ENCODE results near the gene TAMM41. TPM values are rescaled to one million over a fixed set of nuclear protein-coding genes. Genes with fewer than 3 reads are reported as not detected.

The TAMM41 gene
- total RNA-seq, 1 donor from 2014 or later, result 22.5 TPM

GRCh38 chr3:11818033-11818432 lies 28.7 kb downstream of the TAMM41 start:
- H3K36me3 Mint-ChIP-seq, result peaks cover 3% of the 10 kb centered on the region
- H3K27ac ChIP-seq, result no peak overlapping the region

GRCh38 chr3:11815111-11815510 lies 31.6 kb downstream of the TAMM41 start:
- Histone ChIP-seq H3K4me2 (no peak overlapping the region), H3K9me3 (ENCODE audit: low read depth) (no peaks in the 10 kb centered on the region), H3K79me2 (ENCODE audit: low read depth) (no peaks in the 10 kb centered on the region), H2AFZ (replicated peaks) (no peak overlapping the region), H3K27me3 (no peaks in the 10 kb centered on the region), H3K4me1 (no peaks in the 10 kb centered on the region), H3K9ac (no peak overlapping the region), H3K4me3 (no peak overlapping the region), H4K20me1 (ENCODE audit: low read depth) (no peaks in the 10 kb centered on the region), H3F3A (ENCODE audit: low read depth) (no peaks in the 10 kb centered on the region), H3K27ac (no peak overlapping the region), H3K36me3 (no peaks in the 10 kb centered on the region)
- no peaks in the 10 kb centered on the region for H3K9me3 Mint-ChIP-seq
- H3K36me3 Mint-ChIP-seq, result peaks cover 3% of the 10 kb centered on the region
- no peaks in the 10 kb centered on the region for H3K4me1 Mint-ChIP-seq
- H3K4me3 Mint-ChIP-seq, result no peak overlapping the region
- H3K27me3 Mint-ChIP-seq (ENCODE audit: insufficient read depth, low read depth), result no peaks in the 10 kb centered on the region
- no peak for TF ChIP-seq EZH2phosphoT487 (IDR thresholded peaks at IDR 0.05)
- TF ChIP-seq EZH2 (IDR thresholded peaks at IDR 0.05), result no peak
- TF ChIP-seq, protein P1, sequence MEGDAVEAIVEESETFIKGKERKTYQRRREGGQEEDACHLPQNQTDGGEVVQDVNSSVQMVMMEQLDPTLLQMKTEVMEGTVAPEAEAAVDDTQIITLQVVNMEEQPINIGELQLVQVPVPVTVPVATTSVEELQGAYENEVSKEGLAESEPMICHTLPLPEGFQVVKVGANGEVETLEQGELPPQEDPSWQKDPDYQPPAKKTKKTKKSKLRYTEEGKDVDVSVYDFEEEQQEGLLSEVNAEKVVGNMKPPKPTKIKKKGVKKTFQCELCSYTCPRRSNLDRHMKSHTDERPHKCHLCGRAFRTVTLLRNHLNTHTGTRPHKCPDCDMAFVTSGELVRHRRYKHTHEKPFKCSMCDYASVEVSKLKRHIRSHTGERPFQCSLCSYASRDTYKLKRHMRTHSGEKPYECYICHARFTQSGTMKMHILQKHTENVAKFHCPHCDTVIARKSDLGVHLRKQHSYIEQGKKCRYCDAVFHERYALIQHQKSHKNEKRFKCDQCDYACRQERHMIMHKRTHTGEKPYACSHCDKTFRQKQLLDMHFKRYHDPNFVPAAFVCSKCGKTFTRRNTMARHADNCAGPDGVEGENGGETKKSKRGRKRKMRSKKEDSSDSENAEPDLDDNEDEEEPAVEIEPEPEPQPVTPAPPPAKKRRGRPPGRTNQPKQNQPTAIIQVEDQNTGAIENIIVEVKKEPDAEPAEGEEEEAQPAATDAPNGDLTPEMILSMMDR (IDR thresholded peaks at IDR 0.05), result no peak
- H3K27ac Mint-ChIP-seq, result no peak overlapping the region
- no peak for DNase-seq (ENCODE audit: low spot score)

More at GRCh38 chr3:11818033-11818432, 28.7 kb downstream of the TAMM41 start:
- no peaks in the 10 kb centered on the region for H3K4me1 ChIP-seq
- H3K36me3 ChIP-seq, result no peaks in the 10 kb centered on the region
- no peak overlapping the region for H3K4me2 ChIP-seq
- TF ChIP-seq EZH2 (IDR thresholded peaks at IDR 0.05) (no peak), EZH2phosphoT487 (IDR thresholded peaks at IDR 0.05) (no peak)
- TF ChIP-seq, protein P1 (IDR thresholded peaks at IDR 0.05), result no peak
- no peaks in the 10 kb centered on the region for H4K20me1 ChIP-seq (ENCODE audit: low read depth)
- no peaks in the 10 kb centered on the region for H3K27me3 ChIP-seq
- Mint-ChIP-seq H3K4me3 (no peak overlapping the region), H3K4me1 (peaks cover 5% of the 10 kb centered on the region), H3K9me3 (no peaks in the 10 kb centered on the region), H3K27ac (no peak overlapping the region), H3K27me3 (ENCODE audit: insufficient read depth, low read depth) (no peaks in the 10 kb centered on the region)
- no peaks in the 10 kb centered on the region for H3K79me2 ChIP-seq (ENCODE audit: low read depth)
- H2AFZ ChIP-seq (replicated peaks), result no peak overlapping the region
- no peak overlapping the region for H3K4me3 ChIP-seq
- H3K9ac ChIP-seq, result no peak overlapping the region
- DNase-seq (ENCODE audit: low spot score), result no peak
- H3K9me3 ChIP-seq (ENCODE audit: low read depth), result no peaks in the 10 kb centered on the region
- no peaks in the 10 kb centered on the region for H3F3A ChIP-seq (ENCODE audit: low read depth)

DNA sequence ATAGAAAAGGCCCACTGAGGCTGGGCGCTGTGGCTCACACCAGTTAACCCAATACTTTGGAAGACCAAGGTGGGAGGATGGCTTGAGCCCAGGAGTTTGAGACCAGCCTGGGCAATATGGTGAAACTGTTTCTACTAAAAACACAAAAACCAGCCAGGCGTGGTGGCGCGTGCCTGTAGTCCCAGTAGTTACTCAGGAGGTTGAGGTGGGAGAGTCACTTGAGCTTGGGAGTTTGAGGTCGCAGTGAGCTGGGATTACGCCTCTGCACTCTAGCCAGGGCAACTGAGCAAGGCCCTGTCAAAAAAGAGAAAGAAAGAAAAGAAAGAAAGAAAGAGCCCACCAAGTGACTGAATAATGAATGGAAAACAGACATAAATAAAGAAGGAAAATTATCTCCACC lies 32.0 kb downstream of the TAMM41 start:
- no peak overlapping the region for H3K27ac ChIP-seq
- no peaks in the 10 kb centered on the region for H3K4me1 ChIP-seq
- H3K9me3 Mint-ChIP-seq, result no peaks in the 10 kb centered on the region
- TF ChIP-seq EZH2 (IDR thresholded peaks at IDR 0.05), result no peak
- TF ChIP-seq, protein P1 (IDR thresholded peaks at IDR 0.05), result no peak
- TF ChIP-seq EZH2phosphoT487 (IDR thresholded peaks at IDR 0.05), result no peak
- no peak overlapping the region for H3K27ac Mint-ChIP-seq
- no peak for DNase-seq (ENCODE audit: low spot score)
- H3K79me2 ChIP-seq (ENCODE audit: low read depth), result no peaks in the 10 kb centered on the region
- H3K27me3 Mint-ChIP-seq (ENCODE audit: insufficient read depth, low read depth), result no peaks in the 10 kb centered on the region
- no peak overlapping the region for H3K9ac ChIP-seq
- H2AFZ ChIP-seq (replicated peaks), result no peak overlapping the region
- no peak overlapping the region for H3K4me2 ChIP-seq
- no peaks in the 10 kb centered on the region for H3F3A ChIP-seq (ENCODE audit: low read depth)
- no peaks in the 10 kb centered on the region for H4K20me1 ChIP-seq (ENCODE audit: low read depth)
- no peaks in the 10 kb centered on the region for H3K36me3 ChIP-seq
- H3K9me3 ChIP-seq (ENCODE audit: low read depth), result no peaks in the 10 kb centered on the region
- H3K36me3 Mint-ChIP-seq, result peaks cover 3% of the 10 kb centered on the region
- H3K4me1 Mint-ChIP-seq, result no peaks in the 10 kb centered on the region
- no peak overlapping the region for H3K4me3 Mint-ChIP-seq
- H3K27me3 ChIP-seq, result no peaks in the 10 kb centered on the region
- H3K4me3 ChIP-seq, result no peak overlapping the region

Measured in neural progenitor cell (in vitro differentiated cells).